GM19468 (cell line): ENCODE measurements around the gene GSDME.

Source experiments
- ATAC-seq: cut with Tn5 transposase; IDR thresholded peaks from one replicate; pipeline ENCODE4 v1.9.1; 2021; ENCODE audit warnings: mild to moderate bottlenecking, moderate library complexity, moderate number of reproducible peaks; ENCODE audit not compliant: unreplicated experiment; ENCODE audit errors: extremely low read depth

The GSDME gene

DNA sequence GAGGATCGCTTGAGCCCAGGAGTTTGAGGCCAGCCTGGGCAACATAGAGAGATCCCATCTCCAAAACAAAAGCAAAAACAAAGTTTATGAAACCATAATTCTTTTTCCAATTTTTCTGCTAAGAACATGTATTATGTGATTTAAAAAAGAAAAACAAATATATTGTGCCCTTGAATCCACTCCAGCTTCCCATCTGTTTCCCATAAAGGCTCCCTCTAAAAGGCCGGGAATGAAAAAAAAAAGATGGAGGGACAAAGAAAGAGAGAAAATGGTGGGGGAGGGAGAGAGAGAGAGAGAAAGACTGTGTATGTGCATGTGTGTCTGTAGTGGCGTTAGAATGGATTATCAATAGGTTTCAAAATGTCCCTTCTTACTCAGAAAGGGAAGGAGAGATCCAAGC is 20.5 kb upstream of the GSDME start:
- ATAC-seq, result no peak

DNA sequence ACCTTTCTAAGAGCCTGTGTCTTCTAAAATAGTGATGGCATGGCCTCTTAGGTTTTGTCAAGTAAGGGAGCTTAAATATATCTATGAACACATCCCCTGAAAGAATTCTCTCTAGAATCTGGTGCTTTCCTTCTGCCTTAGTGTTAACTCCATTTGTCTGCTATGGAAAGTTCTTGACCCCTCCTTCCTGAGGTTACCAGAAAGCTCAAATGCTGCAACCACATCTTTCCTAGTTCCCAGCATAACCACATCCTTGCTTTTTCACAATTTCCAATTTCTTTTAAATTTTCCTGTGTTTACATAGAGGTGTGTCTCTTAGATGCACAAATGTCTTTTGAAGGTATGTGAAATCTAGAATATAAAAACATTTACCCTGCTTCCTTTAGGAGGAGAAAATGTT is 16.4 kb upstream of the GSDME start:
- no peak for ATAC-seq

DNA sequence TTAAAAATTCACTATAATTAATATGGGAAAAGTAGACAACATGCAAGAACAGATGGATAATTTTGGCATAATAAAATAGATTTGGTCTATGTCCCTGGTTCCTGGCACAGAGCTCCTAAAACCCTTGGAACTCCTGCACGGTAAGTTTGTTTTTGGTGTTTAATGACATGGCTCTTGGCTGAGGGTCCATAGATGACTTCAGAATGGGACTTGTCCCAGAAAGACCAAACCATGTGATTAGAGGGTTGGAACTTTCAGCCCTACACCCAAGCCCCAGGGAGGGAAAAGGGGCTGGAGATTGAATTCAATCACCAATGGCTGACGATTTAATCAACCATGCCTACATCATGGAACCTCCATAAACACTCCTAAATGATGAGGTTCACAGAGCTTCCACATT is 12.6 kb upstream of the GSDME start:
- no peak for ATAC-seq

GRCh38 chr7:24769014-24769830 is 12.0 kb upstream of the GSDME start:
- peak; percentile 31 for ATAC-seq

DNA sequence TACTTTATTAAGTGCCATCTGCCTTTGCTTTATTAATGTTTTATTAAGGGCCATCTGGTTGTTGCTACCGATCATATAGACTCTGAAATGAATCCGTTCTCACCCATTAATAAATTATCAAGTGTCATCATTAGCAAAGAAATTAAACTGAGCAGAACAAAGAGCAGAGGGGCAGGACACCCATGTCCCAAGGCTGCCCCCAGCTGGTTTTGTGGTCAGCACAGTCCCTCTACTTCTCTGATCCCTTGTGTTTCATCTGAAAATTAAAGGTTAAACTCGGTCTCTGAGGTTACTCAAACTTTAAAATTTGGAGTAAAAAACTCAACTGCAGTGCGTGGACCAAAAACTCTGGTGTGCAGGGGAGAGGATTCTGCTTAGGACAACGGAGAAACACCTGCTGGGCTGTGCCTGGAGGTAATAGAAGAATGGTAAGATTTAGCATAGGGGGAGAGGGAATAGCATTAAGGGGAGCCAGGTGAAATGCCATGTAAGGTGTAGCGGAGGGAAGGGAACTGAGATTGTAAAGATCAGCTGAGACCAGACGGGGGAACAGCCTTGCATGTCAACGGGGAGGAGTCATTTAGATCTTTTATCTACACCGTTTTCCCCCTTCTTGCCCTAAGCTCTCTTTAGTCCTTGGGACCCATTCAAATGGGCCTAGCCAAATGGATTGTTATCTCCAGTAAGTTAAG is 10.8 kb upstream of the GSDME start:
- no peak for ATAC-seq

GRCh38 chr7:24764972-24765744 is 7.9 kb upstream of the GSDME start:
- ATAC-seq, result no peak

DNA sequence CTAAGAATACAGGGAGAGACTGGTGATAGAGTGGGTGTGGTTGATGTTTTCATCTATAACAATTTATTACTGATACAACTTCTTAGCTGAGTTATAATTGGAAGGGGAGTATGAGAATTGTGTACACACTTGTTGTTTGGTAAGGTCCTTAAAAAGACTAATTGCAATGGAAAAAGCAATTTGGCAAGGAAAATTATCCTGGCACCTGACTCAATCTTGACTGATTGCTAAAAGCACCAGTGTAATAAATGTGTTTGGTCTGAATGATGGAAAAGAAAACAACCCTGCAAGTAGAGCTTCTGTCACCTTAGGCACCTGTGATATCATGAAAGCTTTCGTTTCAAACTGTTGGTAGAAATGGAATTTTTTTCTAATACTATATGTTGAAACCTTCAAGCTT is 6.7 kb upstream of the GSDME start:
- no peak for ATAC-seq

DNA sequence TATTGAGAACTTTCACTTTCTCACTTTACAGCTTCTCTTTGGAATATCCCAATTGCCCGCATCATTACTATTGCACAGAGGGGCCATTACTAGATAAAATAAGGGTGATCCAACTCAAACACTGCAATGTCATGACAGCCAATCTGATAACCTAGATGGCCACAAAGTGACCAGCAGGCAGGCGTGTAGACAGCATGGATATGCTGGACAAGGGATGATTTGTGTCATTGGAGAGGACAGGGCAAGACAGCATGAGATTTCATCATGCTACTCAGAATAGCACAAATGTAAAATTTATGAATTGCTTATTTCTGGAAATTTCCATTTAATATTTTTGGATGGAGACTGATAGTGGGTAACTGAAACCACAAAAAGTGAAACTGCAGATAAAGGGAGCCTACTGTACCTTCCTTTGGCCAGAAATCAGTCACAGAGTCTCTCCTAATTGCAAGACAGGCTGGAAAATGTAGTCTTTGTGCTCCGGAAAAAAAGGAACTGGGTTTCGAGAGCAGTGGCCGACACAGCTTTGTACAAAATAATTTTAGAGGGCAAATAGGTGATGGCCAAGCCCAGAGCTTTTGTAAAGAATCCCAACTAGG is 6.1 kb upstream of the GSDME start:
- no peak for ATAC-seq

GRCh38 chr7:24762771-24763170 is 5.5 kb upstream of the GSDME start:
- no peak for ATAC-seq

DNA sequence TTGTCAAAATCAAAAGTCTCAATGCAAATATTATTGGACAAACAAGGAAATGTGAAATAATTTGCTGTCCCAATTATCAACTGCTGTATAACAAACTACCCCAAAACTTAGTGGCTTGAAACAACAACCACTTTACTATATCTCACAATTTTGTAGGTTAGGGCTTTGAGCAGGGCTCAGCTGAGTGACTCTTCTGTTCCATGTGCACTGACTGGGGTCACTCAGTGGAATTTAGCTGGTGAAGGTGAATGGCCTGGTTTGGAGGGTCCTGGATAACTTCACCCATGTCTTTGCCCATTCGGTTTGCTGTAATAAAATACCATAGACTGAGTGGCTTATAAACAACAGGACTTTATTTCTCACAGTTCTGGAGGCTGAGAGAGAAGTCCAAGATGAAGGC is 3.7 kb upstream of the GSDME start:
- ATAC-seq, result no peak

GRCh38 chr7:24756545-24757352 is 515 bp downstream of the GSDME start:
- no peak for ATAC-seq

DNA sequence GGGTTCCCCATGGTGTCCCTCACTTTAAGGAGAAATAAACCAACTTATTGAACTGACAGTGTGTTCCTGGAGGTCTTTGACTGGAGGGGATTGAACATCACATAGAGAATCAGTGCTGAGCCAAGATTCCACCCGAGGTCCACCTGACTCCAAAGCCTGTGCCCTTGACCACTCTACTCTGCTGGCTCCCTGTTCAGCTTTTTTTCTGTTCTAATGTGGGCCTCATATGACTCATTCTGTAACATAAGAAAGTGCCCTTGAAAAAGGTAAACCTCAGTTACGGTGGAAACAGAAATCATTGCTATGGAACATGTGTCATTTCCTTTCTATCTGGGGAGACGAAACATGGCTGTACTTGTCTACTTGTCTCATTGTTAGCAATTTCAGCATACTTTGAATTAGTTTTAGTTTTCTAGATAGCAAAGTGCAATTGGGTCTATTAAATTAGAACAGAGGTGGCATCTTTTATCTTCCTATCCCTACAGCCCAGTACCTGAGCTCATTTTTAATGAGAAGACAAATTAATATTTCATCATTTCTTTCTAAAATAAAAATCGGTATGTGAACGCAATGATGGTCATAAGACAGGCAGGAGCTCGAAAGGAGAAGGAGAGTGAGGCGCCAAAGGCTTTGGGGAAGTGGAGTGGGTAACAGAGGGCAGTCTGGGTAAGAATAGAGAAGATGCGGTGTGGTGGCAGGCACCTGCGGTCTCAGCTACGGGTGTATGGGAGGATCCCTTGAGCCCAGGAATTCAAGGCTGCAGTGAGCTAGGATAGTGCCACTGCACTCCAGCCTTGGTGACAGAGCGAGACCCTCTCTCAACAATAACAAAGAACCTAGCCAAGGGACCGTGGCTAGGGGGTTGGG is 1.5 kb downstream of the GSDME start:
- ATAC-seq, result peak; percentile 28

- no peak for ATAC-seq
Measured at GRCh38 chr7:24754906-24755506, 2.3 kb downstream of the GSDME start.

GRCh38 chr7:24752073-24752800 is 5.0 kb downstream of the GSDME start:
- no peak for ATAC-seq

DNA sequence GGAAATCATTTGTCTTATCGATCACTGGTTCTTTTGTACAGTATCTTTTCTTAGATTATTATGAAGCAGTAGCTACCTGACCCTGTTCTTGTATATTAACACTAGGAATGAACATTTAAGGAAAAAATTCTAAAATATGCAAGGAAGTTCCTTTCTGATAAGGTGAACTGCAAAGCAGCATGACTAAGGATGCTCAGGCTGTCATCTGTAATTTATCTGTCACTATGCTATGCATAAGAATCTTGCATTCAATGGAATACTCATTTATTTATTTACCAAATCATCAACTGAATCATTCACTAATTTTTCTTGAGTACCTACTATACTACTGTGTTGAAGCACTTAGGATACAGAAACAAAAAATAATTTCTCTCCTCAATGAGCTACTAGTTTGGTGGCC is 5.8 kb downstream of the GSDME start:
- ATAC-seq, result no peak

DNA sequence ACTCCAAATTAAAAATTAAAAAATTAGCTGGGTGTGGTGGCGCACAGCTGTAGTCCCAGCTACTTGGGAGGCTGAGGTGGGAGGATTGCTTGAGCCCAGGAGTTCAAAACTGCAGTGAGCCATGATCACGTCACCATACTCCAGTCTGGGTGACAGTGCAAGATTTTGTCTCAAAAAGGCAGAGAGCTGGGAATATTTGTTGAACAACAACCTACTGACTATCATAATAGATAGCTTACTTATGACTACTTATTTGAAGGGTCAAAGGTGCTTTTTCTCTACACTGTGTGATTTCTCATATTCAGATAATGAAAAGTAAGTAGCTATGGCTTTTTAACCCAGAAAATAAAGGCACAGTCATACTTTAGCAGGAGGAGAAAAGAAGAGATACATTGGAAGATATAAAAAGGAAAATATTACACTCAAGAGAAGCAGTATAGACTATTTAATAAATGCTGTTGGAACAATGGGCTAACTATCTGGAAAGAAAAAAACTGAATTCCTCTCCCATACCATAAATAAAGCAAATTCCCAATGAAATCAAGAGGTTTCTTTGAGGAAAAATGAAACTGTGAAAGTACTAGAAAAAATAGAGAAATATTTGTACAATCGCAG is 6.7 kb downstream of the GSDME start:
- ATAC-seq, result no peak

- no peak for ATAC-seq
Measured at GRCh38 chr7:24748521-24748920, 8.7 kb downstream of the GSDME start.
